Activated naive CD8-positive, alpha-beta T cell treated with anti-CD3 and anti-CD28 coated beads, Interleukin-2, amount 10 ng/mL, durations not matched to agents 7 days and 5 days (primary cell): Measurements from ENCODE around the gene CDCP1. TPM values are rescaled to one million over a fixed set of nuclear protein-coding genes. Genes with fewer than 3 reads are reported as not detected.
A peak's percentile ranks its signal among the peaks of the same experiment; 100 is the strongest.

ENCODE experiments used
- ATAC-seq: fragments of 150-1000 bp; cut with Tn5 transposase; one replicate; pipeline ENCODE4 v1.10.0; 2021; ENCODE audit warnings: low read depth, moderate library complexity
- POLR2A ChIA-PET: fragments of 350-600 bp; sonication (Branson Sonifier 250); formaldehyde crosslinking; loops from one replicate; lab custom pipeline; 2021; ENCODE audit warnings: antibody characterized with exemption; lab: Charles Lee
- DNase-seq: peaks from one replicate; pipeline ENCODE4 v3.0.0; 2021
- H3K27ac Mint-ChIP-seq: one replicate; pipeline ENCODE4 v1.8.0; 2022; ENCODE audit warnings: mild to moderate bottlenecking, mixed read lengths
- H3K27me3 Mint-ChIP-seq: one replicate; pipeline ENCODE4 v1.8.0; 2022; ENCODE audit warnings: mild to moderate bottlenecking, moderate library complexity, mixed read lengths
- H3K36me3 Mint-ChIP-seq: one replicate; pipeline ENCODE4 v1.8.0; 2021; ENCODE audit warnings: mild to moderate bottlenecking, mixed read lengths
- H3K4me1 Mint-ChIP-seq: one replicate; pipeline ENCODE4 v1.8.0; 2021; ENCODE audit warnings: mixed read lengths
- H3K4me3 Mint-ChIP-seq: one replicate; pipeline ENCODE4 v1.8.0; 2022; ENCODE audit warnings: mild to moderate bottlenecking, moderate library complexity, mixed read lengths
- H3K9me3 Mint-ChIP-seq: one replicate; pipeline ENCODE4 v1.8.0; 2021; ENCODE audit warnings: mixed read lengths
- total RNA-seq, 2 experiments: library from RNA; stranded (reverse); gene quantifications; one replicate each; pipeline ENCODE4 v1.2.3, GENCODE V29; 2021

Gene CDCP1
- total RNA-seq, 2 experiments from 2014 or later: 7.1 to 8.7 TPM

DNA sequence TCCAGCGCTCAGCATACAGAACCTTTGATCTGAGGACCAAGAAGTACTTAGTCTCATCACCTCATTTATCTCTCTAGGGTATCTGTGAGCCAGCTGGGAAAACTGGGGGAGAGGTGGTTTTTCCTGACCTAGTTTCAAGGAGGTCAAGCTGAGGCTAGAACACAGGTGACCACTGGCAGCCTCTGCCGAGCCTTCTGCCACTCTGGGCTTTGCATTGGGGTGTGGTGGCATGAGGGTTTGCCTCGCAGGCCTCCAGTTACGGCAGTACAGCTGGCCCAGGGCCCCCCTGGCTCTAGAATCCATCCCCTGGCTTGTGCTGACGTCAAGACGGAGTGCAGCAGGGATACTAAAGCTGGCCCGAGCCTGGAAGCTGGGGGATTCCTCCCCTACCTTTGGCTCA is 34.7 kb upstream of the CDCP1 start:
- Mint-ChIP-seq H3K9me3 (no peaks in the 10 kb centered on the region), H3K4me1 (peaks cover 8% of the 10 kb centered on the region), H3K36me3 (no peaks in the 10 kb centered on the region), H3K4me3 (no peak overlapping the region), H3K27me3 (peaks cover 35% of the 10 kb centered on the region), H3K27ac (no peak overlapping the region)
- POLR2A ChIA-PET: no interaction called here
- no peak for ATAC-seq
- DNase-seq: no peak

DNA sequence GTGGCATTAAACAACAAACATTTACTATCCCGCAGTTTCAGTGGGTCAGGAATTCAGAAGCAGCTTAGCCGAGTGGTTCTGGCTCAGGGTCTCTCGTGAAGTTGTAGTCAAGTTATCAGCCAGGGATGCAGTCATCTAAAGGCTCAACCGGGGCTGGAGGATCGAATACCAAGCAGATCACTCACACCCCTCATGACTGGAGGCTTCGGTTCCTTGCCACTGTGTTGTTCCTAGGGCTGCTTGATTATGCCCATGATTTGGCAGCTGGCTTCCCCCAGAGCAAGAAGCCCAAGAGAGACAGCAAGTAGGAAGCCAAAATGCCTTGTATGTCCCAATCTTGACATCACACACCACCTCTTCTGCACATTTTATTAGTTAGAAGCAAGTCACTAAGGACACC is 33.9 kb upstream of the CDCP1 start:
- Mint-ChIP-seq H3K27ac (no peak overlapping the region), H3K36me3 (no peaks in the 10 kb centered on the region), H3K27me3 (peaks cover 35% of the 10 kb centered on the region), H3K4me3 (no peak overlapping the region), H3K4me1 (peaks cover 3% of the 10 kb centered on the region), H3K9me3 (no peaks in the 10 kb centered on the region)
- no peak for DNase-seq
- ATAC-seq: no peak
- POLR2A ChIA-PET: no interaction called here

DNA sequence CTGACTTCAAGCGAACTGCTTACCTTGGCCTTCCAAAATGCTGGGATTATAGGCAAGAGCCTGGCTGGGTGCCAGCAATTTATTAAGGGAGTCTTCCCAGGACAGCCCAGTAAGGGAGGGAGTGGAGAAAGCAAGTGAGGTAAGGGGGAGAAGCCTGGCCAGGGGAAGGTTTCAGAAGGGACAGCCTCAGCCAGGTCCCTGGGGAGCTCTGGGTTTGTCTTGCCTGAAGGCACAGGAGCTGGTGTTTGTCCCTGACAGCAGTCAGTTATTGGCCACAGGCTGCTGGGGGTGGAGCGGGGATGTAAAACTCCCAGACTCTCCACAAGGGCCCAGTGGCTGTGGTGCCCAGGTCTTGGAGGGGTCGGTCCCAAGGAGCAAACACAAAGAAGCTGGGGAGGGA is 33.0 kb upstream of the CDCP1 start:
- DNase-seq (no peak), ATAC-seq (no peak)
- no peak overlapping the region for H3K27ac Mint-ChIP-seq
- no peaks in the 10 kb centered on the region for H3K36me3 Mint-ChIP-seq
- no peaks in the 10 kb centered on the region for H3K4me1 Mint-ChIP-seq
- no peak overlapping the region for H3K4me3 Mint-ChIP-seq
- POLR2A ChIA-PET: no interaction called here
- peaks cover 35% of the 10 kb centered on the region for H3K27me3 Mint-ChIP-seq
- no peaks in the 10 kb centered on the region for H3K9me3 Mint-ChIP-seq

- POLR2A ChIA-PET: no interaction called here
- H3K27ac Mint-ChIP-seq: no peak overlapping the region
- no peaks in the 10 kb centered on the region for H3K4me1 Mint-ChIP-seq
- H3K36me3 Mint-ChIP-seq: no peaks in the 10 kb centered on the region
- no peaks in the 10 kb centered on the region for H3K9me3 Mint-ChIP-seq
- ATAC-seq (no peak), DNase-seq (no peak)
- no peak overlapping the region for H3K4me3 Mint-ChIP-seq
- H3K27me3 Mint-ChIP-seq: peaks cover 35% of the 10 kb centered on the region
These were observed 32.2 kb upstream of the CDCP1 start for GRCh38 chr3:45178183-45179023.

DNA sequence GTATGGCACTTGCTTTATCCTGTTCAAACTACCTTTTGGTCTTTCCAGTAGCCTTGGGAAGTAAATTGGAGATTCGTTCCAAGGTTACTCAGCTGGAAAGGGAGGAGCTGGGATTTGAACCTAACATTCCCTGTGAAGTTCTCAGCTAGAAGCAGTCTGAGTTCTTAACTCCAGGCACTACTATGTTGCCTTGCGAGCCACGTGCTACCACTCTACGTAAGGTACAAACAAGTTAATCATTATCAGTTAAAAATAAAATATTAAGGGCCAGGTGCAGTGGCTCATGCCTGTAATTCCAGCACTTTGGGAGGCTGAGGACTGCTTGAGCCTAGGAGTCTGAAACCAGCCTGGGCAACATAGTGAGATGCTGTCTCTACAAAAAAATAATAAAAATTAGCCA is 30.7 kb upstream of the CDCP1 start:
- Mint-ChIP-seq H3K4me1 (no peaks in the 10 kb centered on the region), H3K4me3 (no peak overlapping the region), H3K9me3 (no peaks in the 10 kb centered on the region), H3K27ac (no peak overlapping the region), H3K27me3 (peaks cover 33% of the 10 kb centered on the region), H3K36me3 (no peaks in the 10 kb centered on the region)
- POLR2A ChIA-PET: no interaction called here
- ATAC-seq (no peak), DNase-seq (no peak)

DNA sequence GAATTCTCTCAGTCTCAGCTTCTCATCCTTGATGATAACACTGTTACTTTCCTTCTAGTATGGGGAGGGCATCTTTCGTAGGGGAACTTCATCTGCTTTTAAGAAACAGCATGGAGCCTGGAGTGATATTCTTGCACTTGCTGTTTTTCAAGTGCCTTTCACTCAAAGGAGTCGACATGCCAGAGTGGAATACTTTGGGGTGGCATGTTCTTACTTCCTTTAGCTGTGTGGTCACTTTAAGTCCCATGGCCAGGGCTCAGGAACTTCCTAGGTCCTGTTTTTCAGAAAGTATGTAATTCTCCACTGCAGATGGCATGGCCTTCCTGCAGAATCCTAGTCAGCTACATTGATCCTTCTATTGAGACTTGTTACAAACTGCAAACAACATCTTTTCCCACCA is 28.1 kb upstream of the CDCP1 start:
- no peaks in the 10 kb centered on the region for H3K9me3 Mint-ChIP-seq
- ATAC-seq (no peak), DNase-seq (no peak)
- peaks cover 6% of the 10 kb centered on the region for H3K4me1 Mint-ChIP-seq
- H3K27me3 Mint-ChIP-seq: peaks cover 23% of the 10 kb centered on the region
- no peak overlapping the region for H3K27ac Mint-ChIP-seq
- POLR2A ChIA-PET: no interaction called here
- no peak overlapping the region for H3K4me3 Mint-ChIP-seq
- H3K36me3 Mint-ChIP-seq: no peaks in the 10 kb centered on the region

DNA sequence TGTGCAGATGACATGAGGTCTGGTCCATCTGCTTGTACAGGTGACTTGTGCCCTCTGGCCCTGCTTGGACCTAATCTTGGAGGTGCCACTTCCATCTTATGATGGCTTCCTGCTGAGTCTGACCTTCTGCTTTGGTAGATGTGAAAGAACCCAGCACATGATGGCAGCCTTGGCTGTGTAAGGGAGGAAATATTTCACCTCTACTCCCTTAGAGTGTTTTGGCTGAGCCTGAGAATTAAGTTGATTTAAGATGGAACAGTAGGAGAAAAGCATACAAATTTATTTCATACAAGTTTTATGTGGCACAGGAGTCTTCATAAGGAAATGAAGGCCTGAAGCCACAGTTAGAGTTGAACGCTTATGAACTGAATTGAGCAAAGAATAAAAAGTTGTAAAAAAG is 27.6 kb upstream of the CDCP1 start:
- ATAC-seq: no peak
- POLR2A ChIA-PET: no interaction called here
- peaks cover 23% of the 10 kb centered on the region for H3K27me3 Mint-ChIP-seq
- H3K4me1 Mint-ChIP-seq: peaks cover 8% of the 10 kb centered on the region
- DNase-seq: no peak
- no peaks in the 10 kb centered on the region for H3K36me3 Mint-ChIP-seq
- H3K9me3 Mint-ChIP-seq: no peaks in the 10 kb centered on the region
- H3K27ac Mint-ChIP-seq: no peak overlapping the region
- no peak overlapping the region for H3K4me3 Mint-ChIP-seq

- Mint-ChIP-seq H3K27me3 (peaks cover 7% of the 10 kb centered on the region), H3K9me3 (no peaks in the 10 kb centered on the region), H3K4me1 (peaks cover 26% of the 10 kb centered on the region), H3K36me3 (peaks cover 2% of the 10 kb centered on the region), H3K4me3 (no peak overlapping the region), H3K27ac (peak overlapping the region; percentile 60)
- no peak for DNase-seq
- no peak for ATAC-seq
- POLR2A ChIA-PET: no interaction called here
These were observed 25.1 kb upstream of the CDCP1 start for GRCh38 chr3:45171283-45171682.

DNA sequence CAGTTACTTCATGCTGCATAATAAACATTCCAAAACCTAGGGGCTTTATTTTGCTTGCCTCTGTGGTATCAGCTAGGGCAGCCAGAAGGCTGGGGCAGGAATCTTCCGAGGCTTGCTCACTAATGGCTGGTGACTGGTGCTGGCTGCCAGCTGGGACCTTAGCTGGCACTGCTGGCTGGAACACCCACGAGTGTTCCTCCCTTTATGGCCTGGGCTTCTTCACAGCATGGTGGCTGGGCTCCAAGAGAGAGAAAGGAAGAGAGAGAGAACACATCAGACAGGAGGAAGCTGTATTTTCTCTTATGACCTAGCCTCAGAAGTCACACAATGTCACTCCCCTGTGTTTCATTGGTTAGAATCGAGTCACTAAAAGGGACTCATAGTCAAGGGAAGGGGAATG is 23.9 kb upstream of the CDCP1 start:
- H3K36me3 Mint-ChIP-seq: peaks cover 2% of the 10 kb centered on the region
- H3K4me3 Mint-ChIP-seq: no peak overlapping the region
- H3K4me1 Mint-ChIP-seq: peaks cover 26% of the 10 kb centered on the region
- ATAC-seq (no peak), DNase-seq (no peak)
- peaks cover 1% of the 10 kb centered on the region for H3K9me3 Mint-ChIP-seq
- POLR2A ChIA-PET: no interaction called here
- H3K27me3 Mint-ChIP-seq: peaks cover 4% of the 10 kb centered on the region
- H3K27ac Mint-ChIP-seq: no peak overlapping the region

DNA sequence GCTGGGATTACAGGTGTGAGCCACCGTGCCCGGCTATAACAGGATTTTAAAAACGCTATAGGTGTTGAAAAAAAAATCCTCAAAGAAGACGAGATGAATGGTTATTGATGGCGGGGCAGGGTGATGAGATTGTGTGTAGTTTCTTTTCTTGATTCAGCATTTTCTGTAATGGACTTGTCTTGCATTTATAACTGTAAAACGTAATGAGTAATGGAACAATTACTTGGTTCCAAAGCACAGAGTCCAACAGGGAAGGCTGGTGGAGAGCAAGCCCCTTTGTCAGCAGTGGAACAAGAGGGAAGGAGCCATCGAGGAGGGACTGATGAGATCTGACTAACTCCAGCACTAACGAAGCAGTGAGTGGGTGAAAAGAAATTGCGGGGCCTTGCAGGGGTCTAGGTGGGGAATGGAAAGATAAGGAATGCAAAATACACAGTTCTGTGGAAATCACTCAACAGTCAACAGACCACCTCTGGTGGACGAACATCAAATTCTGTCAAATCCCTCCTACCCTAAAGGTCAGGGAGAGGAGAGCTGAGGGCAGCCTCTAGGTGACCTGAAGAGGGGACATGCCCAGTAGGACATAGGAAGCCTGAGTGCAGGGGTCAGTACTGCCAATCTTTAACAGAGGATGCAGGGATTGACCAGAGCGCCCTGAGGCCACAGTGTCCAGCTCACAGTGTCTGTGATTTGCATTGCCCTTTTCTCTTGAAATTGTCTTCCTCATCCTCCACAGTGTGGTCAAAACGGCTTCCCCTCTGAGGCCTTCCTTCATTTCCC is 23.1 kb upstream of the CDCP1 start:
- peaks cover 4% of the 10 kb centered on the region for H3K27me3 Mint-ChIP-seq
- no peak for ATAC-seq
- H3K9me3 Mint-ChIP-seq: peaks cover 1% of the 10 kb centered on the region
- DNase-seq: no peak
- no peak overlapping the region for H3K27ac Mint-ChIP-seq
- no peak overlapping the region for H3K4me3 Mint-ChIP-seq
- POLR2A ChIA-PET: no interaction called here
- peaks cover 2% of the 10 kb centered on the region for H3K36me3 Mint-ChIP-seq
- H3K4me1 Mint-ChIP-seq: peaks cover 26% of the 10 kb centered on the region

GRCh38 chr3:45168451-45168850 is 22.3 kb upstream of the CDCP1 start:
- Mint-ChIP-seq H3K36me3 (peaks cover 2% of the 10 kb centered on the region), H3K27ac (no peak overlapping the region), H3K9me3 (peaks cover 1% of the 10 kb centered on the region), H3K4me1 (peaks cover 26% of the 10 kb centered on the region), H3K27me3 (peaks cover 9% of the 10 kb centered on the region), H3K4me3 (no peak overlapping the region)
- DNase-seq: no peak
- ATAC-seq: no peak
- POLR2A ChIA-PET: interaction anchor here (0.7 kb wide), 1 partner anchor 51 kb away, joined by 3 read pairs; no protein-coding TSS in a partner anchor

- peak; percentile 70 for DNase-seq
- Mint-ChIP-seq H3K4me3 (peak overlapping the region; percentile 75), H3K4me1 (peaks cover 26% of the 10 kb centered on the region), H3K27ac (peak overlapping the region; percentile 90), H3K27me3 (peaks cover 17% of the 10 kb centered on the region), H3K9me3 (peaks cover 1% of the 10 kb centered on the region), H3K36me3 (peaks cover 2% of the 10 kb centered on the region)
- POLR2A ChIA-PET: interaction anchor here (0.6 to 0.9 kb wide), 3 partner anchors 49 to 105 kb away, joined by 3 to 4 read pairs (median 3); no protein-coding TSS in a partner anchor
- peak; percentile 99 for ATAC-seq
These were observed 21.1 kb upstream of the CDCP1 start for GRCh38 chr3:45167011-45167911.

DNA sequence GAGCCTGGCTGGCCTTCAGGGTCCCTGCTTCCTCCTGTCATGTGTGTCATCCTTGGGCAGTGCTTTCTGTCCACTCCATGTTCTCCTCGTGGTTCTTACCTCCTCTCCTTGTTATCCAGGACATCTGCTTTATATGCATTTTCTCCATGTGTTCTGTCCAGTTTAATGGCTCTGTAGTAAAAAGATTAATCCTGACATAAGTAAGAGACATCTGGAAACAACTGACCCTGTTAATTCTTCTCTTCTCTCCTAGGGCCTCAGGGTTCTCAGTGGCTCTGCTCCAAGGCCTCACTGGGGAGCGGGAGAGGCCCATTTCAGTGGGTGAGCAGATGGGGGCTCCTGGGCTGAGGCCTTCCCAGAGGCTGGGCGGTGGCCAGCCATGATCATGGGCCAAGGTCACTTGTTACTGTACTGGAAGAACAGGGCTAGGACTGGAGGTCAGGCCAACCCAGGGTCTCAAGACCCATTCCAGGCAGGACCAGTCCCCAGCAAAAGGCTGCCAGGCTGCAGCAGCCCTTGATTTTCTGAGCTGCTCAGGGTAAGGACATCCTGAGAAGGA is 20.2 kb upstream of the CDCP1 start:
- H3K27me3 Mint-ChIP-seq: peaks cover 19% of the 10 kb centered on the region
- peaks cover 26% of the 10 kb centered on the region for H3K4me1 Mint-ChIP-seq
- peaks cover 1% of the 10 kb centered on the region for H3K9me3 Mint-ChIP-seq
- H3K27ac Mint-ChIP-seq: peak overlapping the region; percentile 9
- DNase-seq (no peak), ATAC-seq (no peak)
- POLR2A ChIA-PET: interaction anchor here (0.6 to 0.9 kb wide), 3 partner anchors 8 to 104 kb away, joined by 3 to 4 read pairs (median 4); no protein-coding TSS in a partner anchor
- no peak overlapping the region for H3K4me3 Mint-ChIP-seq
- peaks cover 2% of the 10 kb centered on the region for H3K36me3 Mint-ChIP-seq
